ENCODE data around the gene ARSG. TPM values are rescaled to one million over a fixed set of nuclear protein-coding genes. Genes with fewer than 3 reads are reported as not detected.

Gene ARSG
- total and polyA plus RNA-seq, 2 of the 8 experiments (the other 6 are each of a cell fraction or from before 2014, with no cell fraction given) = 3.3 to 4.0 TPM

GRCh38 chr17:68431661-68432071 lies 140.4 kb downstream of the ARSG start:
- Histone ChIP-seq H2AK5ac (ENCODE audit: low read depth, low read length) (no peak overlapping the region), H2BK5ac (ENCODE audit: low read depth, low read length) (no peak overlapping the region), H4K91ac (replicated peaks; ENCODE audit: insufficient read length, low read length) (no peak overlapping the region), H3K23ac (ENCODE audit: insufficient read length) (no peak overlapping the region), H3K79me2 (ENCODE audit: control insufficient read depth in 1 of 2, insufficient read depth in 2 of 2, low read length in 2 of 2) (no peaks in the 10 kb centered on the region), H3K23me2 (ENCODE audit: low read depth, low read length) (no peaks in the 10 kb centered on the region), H2AFZ (ENCODE audit: low read length) (no peak overlapping the region), H3K9ac (replicated peaks in 1 of 4; ENCODE audit: extremely low read depth in 1 of 4, low read depth in 3 of 4, low read length in 3 of 4) (no peak overlapping the region), H2BK120ac (replicated peaks; ENCODE audit: low read depth, low read length) (no peak overlapping the region), H3K4ac (replicated peaks; ENCODE audit: insufficient read length, low read depth, low read length) (no peak overlapping the region), H2BK20ac (ENCODE audit: low read length) (no peak overlapping the region), H3K36me3 (ENCODE audit: control insufficient read depth in 2 of 4, insufficient read depth in 4 of 4, low read length in 3 of 4) (peaks cover 0 to 3% (median 1%) of the 10 kb centered on the region in 4 experiments; a peak in 5 of 8 replicates), H3K79me1 (ENCODE audit: low read depth, low read length) (no peaks in the 10 kb centered on the region), H2BK12ac (ENCODE audit: low read depth, low read length) (no peak overlapping the region), H3K4me2 (ENCODE audit: insufficient read depth in 1 of 2, low read depth in 2 of 2, low read length in 2 of 2) (no peak overlapping the region), H3K9me3 (ENCODE audit: insufficient read depth in 2 of 2, low read depth in 1 of 2, low read length in 1 of 2) (no peaks in the 10 kb centered on the region), H4K20me1 (replicated peaks in 1 of 2; ENCODE audit: control insufficient read depth in 1 of 2, insufficient read depth in 2 of 2, low read length in 2 of 2) (no peaks in the 10 kb centered on the region), H3K27me3 (replicated peaks in 1 of 4; ENCODE audit: control insufficient read depth in 3 of 4, extremely low read depth in 1 of 4, insufficient read depth in 3 of 4, low read length in 3 of 4) (no peaks in the 10 kb centered on the region), H3K56ac (replicated peaks; ENCODE audit: insufficient read length, low read depth, low read length) (no peak overlapping the region), H4K8ac (ENCODE audit: extremely low read depth, insufficient read depth, low read length) (no peak overlapping the region), H3K4me1 (replicated peaks in 1 of 4; ENCODE audit: control insufficient read depth in 3 of 4, insufficient read depth in 4 of 4, low read length in 3 of 4) (peaks cover 0 to 6% (median 0%) of the 10 kb centered on the region in 4 experiments; a peak in 2 of 7 replicates), H4K5ac (ENCODE audit: insufficient read length, low read depth, low read length) (no peak overlapping the region), H2BK15ac (ENCODE audit: low read length) (no peak overlapping the region), H3K14ac (ENCODE audit: insufficient read length) (no peak overlapping the region), H3K27ac (ENCODE audit: low read depth, low read length) (no peak overlapping the region), H3K4me3 (ENCODE audit: extremely low read depth in 1 of 4, insufficient read depth in 2 of 4, low read depth in 3 of 4, low read length in 4 of 4) (no peak overlapping the region), H3K18ac (ENCODE audit: extremely low read depth, low read length) (no peak overlapping the region)
- ChIA-PET CTCF (ENCODE audit: partially characterized antibody) (interaction anchor here (0.6 to 9.3 kb wide), 34 partner anchors 9 to 804 kb away, joined by 3 to 98 read pairs (median 4); partner anchors contain the start of genes ARSG and SLC16A6), POLR2A (ENCODE audit: partially characterized antibody) (no interaction called here)
- DNase-seq (ENCODE audit: low read depth in 1 of 2, low spot score in 2 of 2) (peak in 1 of 2 experiments; percentile 57), FAIRE-seq (peak; percentile 36)
- peak; percentile 74 to 78 for TF ChIP-seq RAD21 (IDR thresholded peaks at IDR 0.05 in 1 of 2, conservative IDR thresholded peaks at IDR 0.05 in 1 of 2; ENCODE audit: low read depth in 2 of 2, low read length in 2 of 2)
- no peak for TF ChIP-seq SIRT6 (IDR thresholded peaks at IDR 0.05; ENCODE audit: low read length)
- TF ChIP-seq, protein P1, sequence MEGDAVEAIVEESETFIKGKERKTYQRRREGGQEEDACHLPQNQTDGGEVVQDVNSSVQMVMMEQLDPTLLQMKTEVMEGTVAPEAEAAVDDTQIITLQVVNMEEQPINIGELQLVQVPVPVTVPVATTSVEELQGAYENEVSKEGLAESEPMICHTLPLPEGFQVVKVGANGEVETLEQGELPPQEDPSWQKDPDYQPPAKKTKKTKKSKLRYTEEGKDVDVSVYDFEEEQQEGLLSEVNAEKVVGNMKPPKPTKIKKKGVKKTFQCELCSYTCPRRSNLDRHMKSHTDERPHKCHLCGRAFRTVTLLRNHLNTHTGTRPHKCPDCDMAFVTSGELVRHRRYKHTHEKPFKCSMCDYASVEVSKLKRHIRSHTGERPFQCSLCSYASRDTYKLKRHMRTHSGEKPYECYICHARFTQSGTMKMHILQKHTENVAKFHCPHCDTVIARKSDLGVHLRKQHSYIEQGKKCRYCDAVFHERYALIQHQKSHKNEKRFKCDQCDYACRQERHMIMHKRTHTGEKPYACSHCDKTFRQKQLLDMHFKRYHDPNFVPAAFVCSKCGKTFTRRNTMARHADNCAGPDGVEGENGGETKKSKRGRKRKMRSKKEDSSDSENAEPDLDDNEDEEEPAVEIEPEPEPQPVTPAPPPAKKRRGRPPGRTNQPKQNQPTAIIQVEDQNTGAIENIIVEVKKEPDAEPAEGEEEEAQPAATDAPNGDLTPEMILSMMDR (IDR thresholded peaks at IDR 0.05; ENCODE audit: control extremely low read depth in 1 of 3, insufficient read depth in 1 of 3, low read depth in 1 of 3, low read length in 3 of 3) = peak; percentile 39 to 62 (median 62)
- no peak for TF ChIP-seq EGR1 (IDR thresholded peaks at IDR 0.05; ENCODE audit: borderline replicate concordance, low read depth, low read length)
- TF ChIP-seq YY1 (IDR thresholded peaks at IDR 0.05; ENCODE audit: low read depth, low read length) = no peak
- 79% methylated on average over 15 of the region's 15 CpGs; no CpG with 5 or more reads in 1 of the 2 experiments for WGBS, 2 experiments (ENCODE audit: extremely low coverage in 1 of 2, insufficient coverage in 1 of 2, insufficient read length in 1 of 2, insufficient replicate concordance in 2 of 2, low coverage in 1 of 2, low lambda C conversion rate in 2 of 2, missing lambda C conversion rate in 1 of 2)

All from H1 (cell line).